B cell (primary cell): ENCODE measurements around the gene XYLT1. TPM values are rescaled to one million over a fixed set of nuclear protein-coding genes. Genes with fewer than 3 reads are reported as not detected.

ENCODE experiments used
- ATAC-seq: fragments of 200-7000 bp; cut with Tn5 transposase; one replicate; pipeline ENCODE4 v1.10.0; 2021; ENCODE audit warnings: low read depth, mild to moderate bottlenecking, moderate number of reproducible peaks, moderate library complexity
- CTCF ChIA-PET: fragments of 350-600 bp; sonication (Branson Sonifier 250); formaldehyde crosslinking; loops from one replicate; lab custom pipeline; 2021; ENCODE audit warnings: antibody characterized with exemption, inconsistent platforms; lab: Charles Lee
- POLR2A ChIA-PET: fragments of 350-600 bp; sonication (Branson Sonifier 250); formaldehyde crosslinking; loops from one replicate; lab custom pipeline; 2021; ENCODE audit warnings: antibody characterized with exemption; lab: Charles Lee
- DNase-seq: peaks from one replicate; pipeline ENCODE4 v3.0.0; 2013
- H2AFZ ChIP-seq: 2 replicates; pipeline ENCODE4 v1.6.1; 2012; ENCODE audit warnings: mild to moderate bottlenecking, low read depth, low read length; ENCODE audit not compliant: insufficient read depth, poor library complexity, severe bottlenecking
- H3K27ac ChIP-seq, 2 donors: 1 replicate in 1 of 2; 2 replicates in 1 of 2; pipeline ENCODE4 v1.5.1; 2012 to 2013; ENCODE audit warnings: low read length in 2 of 2, mild to moderate bottlenecking in 2 of 2, moderate library complexity in 1 of 2
- H3K27me3 ChIP-seq, 4 experiments: fragments of 200-600 bp in 1 of 4; sonication (generic) in 1 of 4; replicated peaks in 1 of 4; 1 replicate in 2 of 4; 2 replicates in 2 of 4; pipeline versions ENCODE4 v1.6.1 to v1.7.0; 2013 to 2016; ENCODE audit warnings: low read length in 3 of 4, mild to moderate bottlenecking in 2 of 4, mixed read lengths in 1 of 4, moderate library complexity in 1 of 4; ENCODE audit not compliant: insufficient read depth in 4 of 4, control insufficient read depth in 3 of 4; ENCODE audit errors: control extremely low read depth in 1 of 4
- H3K36me3 ChIP-seq, 2 experiments: replicated peaks in 1 of 2; 1 replicate in 1 of 2; 2 replicates in 1 of 2; pipeline versions ENCODE4 v1.6.1 to v1.7.1; 2013; ENCODE audit warnings: low read length in 1 of 2; ENCODE audit not compliant: insufficient read depth in 2 of 2, control insufficient read depth in 1 of 2; ENCODE audit errors: control extremely low read depth in 1 of 2, extremely low read depth in 1 of 2
- H3K4me1 ChIP-seq, 2 donors: fragments of 200-600 bp in 1 of 2; sonication (generic) in 1 of 2; 1 replicate in 1 of 2; 2 replicates in 1 of 2; pipeline versions ENCODE4 v1.5.1 to v1.6.1; 2013 to 2017; ENCODE audit warnings: low read length in 2 of 2; ENCODE audit not compliant: control insufficient read depth in 2 of 2, insufficient read depth in 2 of 2
- H3K4me2 ChIP-seq: replicated peaks from 2 replicates; pipeline ENCODE3; 2012; ENCODE audit warnings: mild to moderate bottlenecking, low read depth, low read length; ENCODE audit not compliant: poor library complexity, severe bottlenecking
- H3K4me3 ChIP-seq, 5 experiments: fragments of 200-600 bp in 1 of 5; sonication (generic) in 1 of 5; 1 replicate in 3 of 5; 2 replicates in 2 of 5; pipeline versions ENCODE4 v1.5.1 to v1.7.0; 2011 to 2016; ENCODE audit warnings: low read length in 4 of 5, mild to moderate bottlenecking in 4 of 5, low read depth in 2 of 5, control low read depth in 1 of 5, moderate library complexity in 1 of 5; ENCODE audit not compliant: insufficient read depth in 1 of 5; ENCODE audit errors: control extremely low read depth in 1 of 5, extremely low read depth in 1 of 5
- H3K79me2 ChIP-seq: fragments of 200-600 bp; sonication (generic); one replicate; pipeline ENCODE4 v1.6.0; 2016; ENCODE audit warnings: low read length; ENCODE audit not compliant: control insufficient read depth, insufficient read depth
- H3K9ac ChIP-seq: fragments of 200-600 bp; sonication (generic); 2 replicates; pipeline ENCODE4 v1.6.1; 2017; ENCODE audit warnings: mild to moderate bottlenecking, low read length, moderate library complexity
- H3K9me3 ChIP-seq, 3 donors: one replicate each; pipeline versions ENCODE4 v1.6.1 to v1.7.1; 2013; ENCODE audit warnings: low read length in 2 of 3; ENCODE audit not compliant: control insufficient read depth in 2 of 3, insufficient read depth in 1 of 3; ENCODE audit errors: control extremely low read depth in 1 of 3
- H4K20me1 ChIP-seq: 2 replicates; pipeline ENCODE4 v1.6.0; 2012; ENCODE audit warnings: mild to moderate bottlenecking, low read length; ENCODE audit not compliant: insufficient read depth, control insufficient read depth, poor library complexity, severe bottlenecking
- H3K27ac Mint-ChIP-seq: one replicate; pipeline ENCODE4 v1.8.0; 2021; ENCODE audit warnings: mixed read lengths
- H3K27me3 Mint-ChIP-seq: one replicate; pipeline ENCODE4 v1.8.0; 2021; ENCODE audit warnings: mixed read lengths
- H3K4me1 Mint-ChIP-seq: one replicate; pipeline ENCODE4 v1.8.0; 2021; ENCODE audit warnings: mixed read lengths
- H3K4me3 Mint-ChIP-seq: one replicate; pipeline ENCODE4 v1.8.0; 2021; ENCODE audit warnings: mixed read lengths
- H3K9me3 Mint-ChIP-seq: one replicate; pipeline ENCODE4 v1.8.0; 2022; ENCODE audit warnings: mixed read lengths; ENCODE audit not compliant: insufficient read depth
- EZH2 ChIP-seq: IDR thresholded peaks from 2 replicates; pipeline ENCODE4 v1.6.1; 2012; ENCODE audit warnings: borderline replicate concordance, low read depth, mild to moderate bottlenecking, moderate library complexity, low read length; ENCODE audit not compliant: insufficient read depth, poor library complexity, severe bottlenecking
- WGBS: methylation state at CpG from one replicate; pipeline ENCODE4 v1.1.5; 2013; ENCODE audit warnings: missing lambda C conversion rate; ENCODE audit not compliant: insufficient coverage; 5-methylcytosine and 5-hydroxymethylcytosine counted together
- intact Hi-C: fragments of 100-400 bp; cut with micrococcal nuclease; formaldehyde crosslinking; loops from one replicate; pipeline ENCODE4 v1.10.0; 2022
- polyA plus RNA-seq: library from polyadenylated mRNA; depleted of rRNA; stranded (reverse); fragments of >200 nt; gene quantifications from 2 replicates; pipeline ENCODE4 v1.2.3, GENCODE V29; 2012
- total RNA-seq, 2 donors: library from RNA; stranded (reverse); fragments of 120-200 nt in 1 of 2; gene quantifications; 1 replicate in 1 of 2; 2 replicates in 1 of 2; pipeline versions ENCODE4 v1.2.3 to v1.2.4, GENCODE V29; 2013 to 2022
- TF ChIP-seq, protein P1 (sequence below): fragments of 200-600 bp; IDR thresholded peaks from one replicate; pipeline ENCODE4 v1.8.0; 2022; ENCODE audit warnings: antibody characterized with exemption, mild to moderate bottlenecking

Gene XYLT1
- total and polyA plus RNA-seq, 2 donors (not counting 1 experiment from before 2014, with no cell fraction given) = 8.7 to 59.6 TPM

- no peaks in the 10 kb centered on the region for H3K9me3 Mint-ChIP-seq
- H3K4me3 Mint-ChIP-seq = no peak overlapping the region
- Histone ChIP-seq H4K20me1 (peaks cover 38% of the 10 kb centered on the region), H3K4me3 (no peak overlapping the region), H2AFZ (no peak overlapping the region), H3K36me3 (no peaks in the 10 kb centered on the region), H3K9me3 (no peaks in the 10 kb centered on the region), H3K79me2 (peaks cover 68% of the 10 kb centered on the region), H3K4me2 (peak overlapping the region; percentile 45), H3K27ac (no peak overlapping the region), H3K27me3 (no peaks in the 10 kb centered on the region), H3K9ac (no peak overlapping the region), H3K4me1 (peaks cover 66 to 70% of the 10 kb centered on the region in 2 donors)
- CTCF ChIA-PET = interaction anchor here (0.7 to 4.1 kb wide), 25 partner anchors 10 to 300 kb away, joined by 3 to 38 read pairs (median 5); no protein-coding TSS in a partner anchor
- no peaks in the 10 kb centered on the region for H3K27me3 Mint-ChIP-seq
- intact Hi-C loops = loop anchor here (1.0 kb wide), 2 partner anchors 189 to 300 kb away; no protein-coding TSS in a partner anchor
- H3K4me1 Mint-ChIP-seq = peaks cover 84% of the 10 kb centered on the region
- 19% methylated on average over 5 of the region's 5 CpGs for WGBS
- POLR2A ChIA-PET = interaction anchor here (1.2 kb wide), 1 partner anchor 138 kb away, joined by 4 read pairs; no protein-coding TSS in a partner anchor
- no peak for TF ChIP-seq EZH2
- TF ChIP-seq, protein P1, sequence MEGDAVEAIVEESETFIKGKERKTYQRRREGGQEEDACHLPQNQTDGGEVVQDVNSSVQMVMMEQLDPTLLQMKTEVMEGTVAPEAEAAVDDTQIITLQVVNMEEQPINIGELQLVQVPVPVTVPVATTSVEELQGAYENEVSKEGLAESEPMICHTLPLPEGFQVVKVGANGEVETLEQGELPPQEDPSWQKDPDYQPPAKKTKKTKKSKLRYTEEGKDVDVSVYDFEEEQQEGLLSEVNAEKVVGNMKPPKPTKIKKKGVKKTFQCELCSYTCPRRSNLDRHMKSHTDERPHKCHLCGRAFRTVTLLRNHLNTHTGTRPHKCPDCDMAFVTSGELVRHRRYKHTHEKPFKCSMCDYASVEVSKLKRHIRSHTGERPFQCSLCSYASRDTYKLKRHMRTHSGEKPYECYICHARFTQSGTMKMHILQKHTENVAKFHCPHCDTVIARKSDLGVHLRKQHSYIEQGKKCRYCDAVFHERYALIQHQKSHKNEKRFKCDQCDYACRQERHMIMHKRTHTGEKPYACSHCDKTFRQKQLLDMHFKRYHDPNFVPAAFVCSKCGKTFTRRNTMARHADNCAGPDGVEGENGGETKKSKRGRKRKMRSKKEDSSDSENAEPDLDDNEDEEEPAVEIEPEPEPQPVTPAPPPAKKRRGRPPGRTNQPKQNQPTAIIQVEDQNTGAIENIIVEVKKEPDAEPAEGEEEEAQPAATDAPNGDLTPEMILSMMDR = no peak
- H3K27ac Mint-ChIP-seq = no peak overlapping the region
- DNase-seq (no peak), ATAC-seq (no peak)
These were observed 191.8 kb downstream of the XYLT1 start for GRCh38 chr16:17278988-17279387.

GRCh38 chr16:17277981-17278381, 192.8 kb downstream of the XYLT1 start:
- ATAC-seq = peak; percentile 60
- H3K4me3 Mint-ChIP-seq = peak overlapping the region; percentile 35
- H3K27ac ChIP-seq = no peak overlapping the region

More at GRCh38 chr16:17277981-17278381, 192.8 kb downstream of the XYLT1 start:
- intact Hi-C loops = loop anchor here (1.0 kb wide), 2 partner anchors 190 to 301 kb away; no protein-coding TSS in a partner anchor
- peaks cover 77% of the 10 kb centered on the region for H3K4me1 Mint-ChIP-seq
- WGBS = 27% methylated on average over 9 of the region's 10 CpGs
- H3K4me1 ChIP-seq = peaks cover 59 to 60% of the 10 kb centered on the region in 2 donors
- H3K9me3 ChIP-seq = no peaks in the 10 kb centered on the region
- H3K9me3 Mint-ChIP-seq = no peaks in the 10 kb centered on the region
- no peak overlapping the region for H3K27ac Mint-ChIP-seq
- H3K4me2 ChIP-seq = peak overlapping the region; percentile 45
- TF ChIP-seq EZH2 = no peak
- TF ChIP-seq, protein P1 = peak; percentile 53
- no peak overlapping the region for H3K9ac ChIP-seq
- peaks cover 0 to 3% of the 10 kb centered on the region in 2 experiments for H3K36me3 ChIP-seq
- peaks cover 64% of the 10 kb centered on the region for H3K79me2 ChIP-seq
- ChIA-PET POLR2A (interaction anchor here (0.6 kb wide), 1 partner anchor 71 kb away, joined by 7 read pairs; no protein-coding TSS in a partner anchor), CTCF (interaction anchor here (0.6 to 4.1 kb wide), 28 partner anchors 9 to 302 kb away, joined by 3 to 38 read pairs (median 4); no protein-coding TSS in a partner anchor)
- DNase-seq = peak; percentile 69
- H4K20me1 ChIP-seq = peaks cover 42% of the 10 kb centered on the region
- H3K27me3 ChIP-seq = no peaks in the 10 kb centered on the region
- peak overlapping the region in 1 of 5 experiments; percentile 20 for H3K4me3 ChIP-seq
- H3K27me3 Mint-ChIP-seq = no peaks in the 10 kb centered on the region
- H2AFZ ChIP-seq = peak overlapping the region; percentile 24
